ENCODE data around the gene TEX48. TPM values are rescaled to one million over a fixed set of nuclear protein-coding genes. Genes with fewer than 3 reads are reported as not detected.

Gene TEX48
- total RNA-seq, 1 donor from 2014 or later = not detected

GRCh38 chr9:114719290-114719689, 37.3 kb upstream of the TEX48 start:
- H3K4me3 ChIP-seq = no peak overlapping the region
- H3K4me1 ChIP-seq = no peaks in the 10 kb centered on the region
- intact Hi-C loops (cut with DNase I) = no loop called here
- no peak for DNase-seq (ENCODE audit: low spot score in 2 of 2)
- no peaks in the 10 kb centered on the region for H3K9me3 ChIP-seq
- TF ChIP-seq CTCF (IDR thresholded peaks at IDR 0.05) = no peak
- no peaks in the 10 kb centered on the region for H3K27me3 ChIP-seq
- H3K27ac ChIP-seq = no peak overlapping the region
- no peaks in the 10 kb centered on the region for H3K36me3 ChIP-seq

- no peak for TF ChIP-seq CTCF (IDR thresholded peaks at IDR 0.05)
- H3K4me1 ChIP-seq = no peaks in the 10 kb centered on the region
- H3K4me3 ChIP-seq = no peak overlapping the region
- intact Hi-C loops (cut with DNase I) = no loop called here
- H3K9me3 ChIP-seq = no peaks in the 10 kb centered on the region
- H3K27me3 ChIP-seq = no peaks in the 10 kb centered on the region
- DNase-seq (ENCODE audit: low spot score in 2 of 2) = no peak
- no peaks in the 10 kb centered on the region for H3K36me3 ChIP-seq
- H3K27ac ChIP-seq = no peak overlapping the region
Observed at GRCh38 chr9:114718801-114719221, 36.8 kb upstream of the TEX48 start.

GRCh38 chr9:114717908-114718486, 36.0 kb upstream of the TEX48 start:
- no peak for TF ChIP-seq CTCF (IDR thresholded peaks at IDR 0.05)
- Histone ChIP-seq H3K36me3 (no peaks in the 10 kb centered on the region), H3K9me3 (no peaks in the 10 kb centered on the region), H3K27ac (no peak overlapping the region), H3K27me3 (no peaks in the 10 kb centered on the region), H3K4me3 (no peak overlapping the region), H3K4me1 (no peaks in the 10 kb centered on the region)
- no peak for DNase-seq (ENCODE audit: low spot score in 2 of 2)
- intact Hi-C loops (cut with DNase I) = no loop called here

GRCh38 chr9:114709636-114710035, 27.6 kb upstream of the TEX48 start:
- Histone ChIP-seq H3K36me3 (no peaks in the 10 kb centered on the region), H3K27me3 (no peaks in the 10 kb centered on the region), H3K4me1 (no peaks in the 10 kb centered on the region), H3K27ac (no peak overlapping the region), H3K4me3 (no peak overlapping the region), H3K9me3 (no peaks in the 10 kb centered on the region)
- DNase-seq (ENCODE audit: low spot score in 2 of 2) = no peak
- intact Hi-C loops (cut with DNase I) = no loop called here
- no peak for TF ChIP-seq CTCF (IDR thresholded peaks at IDR 0.05)

GRCh38 chr9:114706711-114707110, 24.7 kb upstream of the TEX48 start:
- Histone ChIP-seq H3K9me3 (no peaks in the 10 kb centered on the region), H3K36me3 (no peaks in the 10 kb centered on the region), H3K4me3 (no peak overlapping the region), H3K27ac (no peak overlapping the region), H3K27me3 (no peaks in the 10 kb centered on the region), H3K4me1 (no peaks in the 10 kb centered on the region)
- intact Hi-C loops (cut with DNase I) = no loop called here
- DNase-seq (ENCODE audit: low spot score in 2 of 2) = no peak
- TF ChIP-seq CTCF (IDR thresholded peaks at IDR 0.05) = no peak

GRCh38 chr9:114701988-114702387, 20.0 kb upstream of the TEX48 start:
- H3K27me3 ChIP-seq = no peaks in the 10 kb centered on the region
- no peak overlapping the region for H3K4me3 ChIP-seq
- no peaks in the 10 kb centered on the region for H3K9me3 ChIP-seq
- intact Hi-C loops (cut with DNase I) = no loop called here
- no peak overlapping the region for H3K27ac ChIP-seq
- no peaks in the 10 kb centered on the region for H3K36me3 ChIP-seq
- no peaks in the 10 kb centered on the region for H3K4me1 ChIP-seq
- TF ChIP-seq CTCF (IDR thresholded peaks at IDR 0.05) = no peak
- DNase-seq (ENCODE audit: low spot score in 2 of 2) = no peak
